Measurements from ENCODE around the gene SLC2A5.
"Not testable (repeated sequence)": the region's sequence is repeated elsewhere in the genome, so short reads cannot be mapped to it uniquely, and the experiment has no call there.

Gene SLC2A5

GRCh38 chr1:9069326-9070100 lies at the start of gene SLC2A5:
SLC2A5 (minus strand) TSS chr1:9069635; CDS start chr1:9069536, 99 bp downstream.
- no peak for DNase-seq

GRCh38 chr1:9118186-9118585 lies 48.8 kb upstream of the SLC2A5 start:
- no peak for DNase-seq

GRCh38 chr1:9115351-9116205 lies 46.1 kb upstream of the SLC2A5 start:
- no peak for DNase-seq

- DNase-seq, result no peak
Observed at GRCh38 chr1:9112961-9113880, 43.8 kb upstream of the SLC2A5 start.

GRCh38 chr1:9111957-9112356 lies 42.5 kb upstream of the SLC2A5 start:
- no peak for DNase-seq

- DNase-seq, result no peak
Observed at GRCh38 chr1:9111357-9111691, 41.9 kb upstream of the SLC2A5 start.

GRCh38 chr1:9110669-9111356 lies 41.4 kb upstream of the SLC2A5 start:
- DNase-seq, result no peak

GRCh38 chr1:9108056-9108665 lies 38.7 kb upstream of the SLC2A5 start:
- no peak for DNase-seq

- DNase-seq, result no peak
Observed at GRCh38 chr1:9107136-9107535, 37.7 kb upstream of the SLC2A5 start.

- DNase-seq, result no peak
Observed at GRCh38 chr1:9106286-9106685, 36.9 kb upstream of the SLC2A5 start.

GRCh38 chr1:9105336-9105867 lies 36.0 kb upstream of the SLC2A5 start:
- DNase-seq, result no peak

GRCh38 chr1:9101510-9102146 lies 32.2 kb upstream of the SLC2A5 start:
- peak; percentile 27 for DNase-seq

- DNase-seq, result no peak
Observed at GRCh38 chr1:9100471-9101043, 31.1 kb upstream of the SLC2A5 start.

GRCh38 chr1:9099555-9099954 lies 30.1 kb upstream of the SLC2A5 start:
- no peak for DNase-seq

GRCh38 chr1:9097947-9098705 lies 28.7 kb upstream of the SLC2A5 start:
- no peak for DNase-seq

- DNase-seq, result no peak
Observed at GRCh38 chr1:9095818-9096217, 26.4 kb upstream of the SLC2A5 start.

- not testable (repeated sequence) for DNase-seq
Observed at GRCh38 chr1:9093996-9094595, 24.7 kb upstream of the SLC2A5 start.

- DNase-seq, result no peak
Observed at GRCh38 chr1:9093581-9093980, 24.1 kb upstream of the SLC2A5 start.

GRCh38 chr1:9093091-9093490 lies 23.7 kb upstream of the SLC2A5 start:
- DNase-seq, result no peak

- no peak for DNase-seq
Observed at GRCh38 chr1:9088807-9089206, 19.4 kb upstream of the SLC2A5 start.

All from GOT3 (cell line).